ENCODE results near the gene RBM19. TPM values are rescaled to one million over a fixed set of nuclear protein-coding genes. Genes with fewer than 3 reads are reported as not detected.

RBM19 gene
- total and polyA plus RNA-seq, 4 donors = 7.9 to 18.7 (median 9.0) TPM

DNA sequence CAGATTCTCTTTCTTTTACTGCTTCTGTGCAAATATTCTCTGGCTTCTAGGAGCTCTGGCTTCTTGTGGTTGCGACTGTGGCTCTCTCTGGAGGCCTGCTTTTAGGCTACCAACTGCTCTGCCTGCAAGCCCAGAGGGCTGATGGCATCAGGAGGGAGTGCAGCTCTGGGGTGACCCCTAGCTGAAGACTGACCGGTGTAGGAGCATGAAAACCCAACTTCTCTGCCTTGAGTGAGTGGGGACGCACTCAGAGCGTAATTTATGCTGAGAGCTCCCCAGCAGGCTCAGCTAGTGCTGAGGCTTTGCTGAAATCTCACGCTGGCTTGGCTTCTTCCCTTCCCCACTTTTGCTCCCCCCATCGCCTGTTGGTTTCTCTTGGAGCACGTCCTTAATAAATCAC lies 29.9 kb upstream of the RBM19 start:
- WGBS = 49% methylated on average over 7 of the region's 7 CpGs
- no peak overlapping the region for H3K9ac ChIP-seq (ENCODE audit: low read depth in 1 of 2, low read length in 2 of 2)
- H3K9me3 ChIP-seq (ENCODE audit: control insufficient read depth in 4 of 4, low read length in 3 of 4) = no peaks in the 10 kb centered on the region
- H3K27me3 ChIP-seq (ENCODE audit: control insufficient read depth in 4 of 4, insufficient read depth in 4 of 4, low read length in 3 of 4) = no peaks in the 10 kb centered on the region
- no peak overlapping the region for H3K4me3 ChIP-seq (ENCODE audit: low read depth in 1 of 3, low read length in 3 of 3)
- H3K36me3 ChIP-seq (ENCODE audit: control insufficient read depth in 4 of 4, insufficient read depth in 3 of 4, low read depth in 1 of 4, low read length in 3 of 4) = no peaks in the 10 kb centered on the region
- H3K27ac ChIP-seq (ENCODE audit: low read depth in 1 of 2, low read length in 2 of 2) = no peak overlapping the region
- TF ChIP-seq, protein P1, sequence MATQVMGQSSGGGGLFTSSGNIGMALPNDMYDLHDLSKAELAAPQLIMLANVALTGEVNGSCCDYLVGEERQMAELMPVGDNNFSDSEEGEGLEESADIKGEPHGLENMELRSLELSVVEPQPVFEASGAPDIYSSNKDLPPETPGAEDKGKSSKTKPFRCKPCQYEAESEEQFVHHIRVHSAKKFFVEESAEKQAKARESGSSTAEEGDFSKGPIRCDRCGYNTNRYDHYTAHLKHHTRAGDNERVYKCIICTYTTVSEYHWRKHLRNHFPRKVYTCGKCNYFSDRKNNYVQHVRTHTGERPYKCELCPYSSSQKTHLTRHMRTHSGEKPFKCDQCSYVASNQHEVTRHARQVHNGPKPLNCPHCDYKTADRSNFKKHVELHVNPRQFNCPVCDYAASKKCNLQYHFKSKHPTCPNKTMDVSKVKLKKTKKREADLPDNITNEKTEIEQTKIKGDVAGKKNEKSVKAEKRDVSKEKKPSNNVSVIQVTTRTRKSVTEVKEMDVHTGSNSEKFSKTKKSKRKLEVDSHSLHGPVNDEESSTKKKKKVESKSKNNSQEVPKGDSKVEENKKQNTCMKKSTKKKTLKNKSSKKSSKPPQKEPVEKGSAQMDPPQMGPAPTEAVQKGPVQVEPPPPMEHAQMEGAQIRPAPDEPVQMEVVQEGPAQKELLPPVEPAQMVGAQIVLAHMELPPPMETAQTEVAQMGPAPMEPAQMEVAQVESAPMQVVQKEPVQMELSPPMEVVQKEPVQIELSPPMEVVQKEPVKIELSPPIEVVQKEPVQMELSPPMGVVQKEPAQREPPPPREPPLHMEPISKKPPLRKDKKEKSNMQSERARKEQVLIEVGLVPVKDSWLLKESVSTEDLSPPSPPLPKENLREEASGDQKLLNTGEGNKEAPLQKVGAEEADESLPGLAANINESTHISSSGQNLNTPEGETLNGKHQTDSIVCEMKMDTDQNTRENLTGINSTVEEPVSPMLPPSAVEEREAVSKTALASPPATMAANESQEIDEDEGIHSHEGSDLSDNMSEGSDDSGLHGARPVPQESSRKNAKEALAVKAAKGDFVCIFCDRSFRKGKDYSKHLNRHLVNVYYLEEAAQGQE (IDR thresholded peaks at IDR 0.05) = no peak
- TF ChIP-seq ZBTB33 (IDR thresholded peaks at IDR 0.05) = no peak
- TF ChIP-seq HNF4G (IDR thresholded peaks at IDR 0.05) = no peak
- TF ChIP-seq EGR1 (IDR thresholded peaks at IDR 0.05; ENCODE audit: low read depth in 2 of 2) = no peak
- no peak for TF ChIP-seq GABPA (IDR thresholded peaks at IDR 0.05 in 1 of 2, conservative IDR thresholded peaks at IDR 0.05 in 1 of 2)
- TF ChIP-seq JUND (IDR thresholded peaks at IDR 0.05) = no peak
- no peak for TF ChIP-seq RAD21 (IDR thresholded peaks at IDR 0.05)
- no peak for TF ChIP-seq NR2F2 (IDR thresholded peaks at IDR 0.05)
- no peak for TF ChIP-seq YY1 (IDR thresholded peaks at IDR 0.05)
- TF ChIP-seq TAF1 (conservative IDR thresholded peaks at IDR 0.05) = no peak
- no peak for TF ChIP-seq SP1 (IDR thresholded peaks at IDR 0.05)
- no peak for TF ChIP-seq RXRA (IDR thresholded peaks at IDR 0.05)
- TF ChIP-seq FOXA1 (IDR thresholded peaks at IDR 0.05) = no peak
- TF ChIP-seq CTCF (IDR thresholded peaks at IDR 0.05; ENCODE audit: low read depth, low read length, missing input control) = no peak
- TF ChIP-seq ATF3 (IDR thresholded peaks at IDR 0.05) = no peak
- no peak for DNase-seq (ENCODE audit: low spot score)
- H3K4me1 ChIP-seq (ENCODE audit: control insufficient read depth in 4 of 4, insufficient read depth in 4 of 4, low read length in 3 of 4) = no peaks in the 10 kb centered on the region

DNA sequence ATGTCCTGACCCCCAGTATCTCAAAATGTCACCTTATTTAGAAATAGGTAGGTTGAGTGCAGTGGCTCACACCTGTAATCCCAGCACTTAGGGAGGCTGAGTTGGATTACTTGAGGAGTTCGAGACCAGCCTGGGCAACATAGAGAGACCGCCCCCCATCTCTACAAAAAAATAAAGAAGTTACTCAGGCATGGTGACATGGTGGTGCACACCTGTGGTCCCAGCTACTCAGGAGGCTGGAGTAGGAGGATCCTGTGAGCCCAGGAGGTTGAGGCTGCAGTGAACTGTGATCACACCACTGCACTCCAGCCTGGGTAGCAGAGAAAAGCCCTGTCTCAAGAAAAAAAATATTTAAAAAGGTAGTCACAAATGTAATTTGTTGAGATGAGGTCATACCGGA lies 27.9 kb upstream of the RBM19 start:
- no peaks in the 10 kb centered on the region for H3K27me3 ChIP-seq (ENCODE audit: control insufficient read depth in 4 of 4, insufficient read depth in 4 of 4, low read length in 3 of 4)
- no peak overlapping the region for H3K9ac ChIP-seq (ENCODE audit: low read depth in 1 of 2, low read length in 2 of 2)
- H3K9me3 ChIP-seq (ENCODE audit: control insufficient read depth in 4 of 4, low read length in 3 of 4) = no peaks in the 10 kb centered on the region
- 90% methylated on average over 3 of the region's 3 CpGs for WGBS
- H3K36me3 ChIP-seq (ENCODE audit: control insufficient read depth in 4 of 4, insufficient read depth in 3 of 4, low read depth in 1 of 4, low read length in 3 of 4) = no peaks in the 10 kb centered on the region
- no peak for TF ChIP-seq ATF3 (IDR thresholded peaks at IDR 0.05)
- no peak for TF ChIP-seq EGR1 (IDR thresholded peaks at IDR 0.05; ENCODE audit: low read depth in 2 of 2)
- TF ChIP-seq FOXA2 (IDR thresholded peaks at IDR 0.05) = no peak
- TF ChIP-seq SP1 (IDR thresholded peaks at IDR 0.05) = no peak
- no peak for TF ChIP-seq RXRA (IDR thresholded peaks at IDR 0.05)
- no peak for TF ChIP-seq RAD21 (IDR thresholded peaks at IDR 0.05)
- TF ChIP-seq TAF1 (conservative IDR thresholded peaks at IDR 0.05) = no peak
- no peak for TF ChIP-seq CTCF (IDR thresholded peaks at IDR 0.05; ENCODE audit: low read depth, low read length, missing input control)
- TF ChIP-seq, protein P2, sequence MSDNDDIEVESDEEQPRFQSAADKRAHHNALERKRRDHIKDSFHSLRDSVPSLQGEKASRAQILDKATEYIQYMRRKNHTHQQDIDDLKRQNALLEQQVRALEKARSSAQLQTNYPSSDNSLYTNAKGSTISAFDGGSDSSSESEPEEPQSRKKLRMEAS (IDR thresholded peaks at IDR 0.05) = no peak
- TF ChIP-seq HNF4G (IDR thresholded peaks at IDR 0.05) = no peak
- TF ChIP-seq ZBTB33 (IDR thresholded peaks at IDR 0.05) = no peak
- TF ChIP-seq FOXA1 (IDR thresholded peaks at IDR 0.05) = no peak
- no peak for TF ChIP-seq NR2F2 (IDR thresholded peaks at IDR 0.05)
- TF ChIP-seq YY1 (IDR thresholded peaks at IDR 0.05) = no peak
- no peak for TF ChIP-seq HNF4A (conservative IDR thresholded peaks at IDR 0.05)
- H3K4me3 ChIP-seq (ENCODE audit: low read depth in 1 of 3, low read length in 3 of 3) = no peak overlapping the region
- no peak for DNase-seq (ENCODE audit: low spot score)
- no peaks in the 10 kb centered on the region for H3K4me1 ChIP-seq (ENCODE audit: control insufficient read depth in 4 of 4, insufficient read depth in 4 of 4, low read length in 3 of 4)
- H3K27ac ChIP-seq (ENCODE audit: low read depth in 1 of 2, low read length in 2 of 2) = no peak overlapping the region
